K562 (cell line): ENCODE results near the gene IGIP. TPM values are rescaled to one million over a fixed set of nuclear protein-coding genes. Genes with fewer than 3 reads are reported as not detected.

Experiments used
- CEBPZ ChIP-seq: fragments of 150-350 bp; IDR thresholded peaks from 2 replicates; pipeline ENCODE4 v1.6.1; 2014; ENCODE audit warnings: low read depth, mild to moderate bottlenecking, low read length, borderline replicate concordance
- MEF2A ChIP-seq: IDR thresholded peaks from 2 replicates; pipeline ENCODE4 v1.6.1; 2011; ENCODE audit warnings: low read depth, mild to moderate bottlenecking, low read length, moderate library complexity; ENCODE audit not compliant: control insufficient read depth
- RBM25 ChIP-seq: fragments of 200-400 bp; formaldehyde crosslinking; IDR thresholded peaks from 2 replicates; pipeline ENCODE4 v1.6.1; 2018; ENCODE audit warnings: low read length, low read depth, moderate library complexity; ENCODE audit not compliant: severe bottlenecking
- ZNF444 ChIP-seq: fragments of 250-450 bp; sonication (Bioruptor Pico); IDR thresholded peaks from 2 replicates; pipeline ENCODE4 v1.4.0; 2020; ENCODE audit warnings: mild to moderate bottlenecking, moderate library complexity
- polyA plus RNA-seq, 8 experiments: library from polyadenylated mRNA; depleted of rRNA in 4 of 8; stranded (reverse) in 5 of 8; unstranded in 3 of 8; fragments of >200 nt; fragmentation: Nextera tagmentation in 2 of 8; fragmentation: Illumina TruSeq in 1 of 8; extraction: Ambion mirVana in 2 of 8; extraction: Trizol in 1 of 8; gene quantifications; 2 replicates each; pipeline versions ENCODE4 v1.2.1 to v1.2.3, GENCODE V29; 2011 to 2014; ENCODE audit warnings: inconsistent platforms in 1 of 8, missing spikeins in 1 of 8
- total RNA-seq, 7 experiments: library from RNA; depleted of rRNA in 6 of 7; stranded (reverse); fragments of >200 nt in 6 of 7; fragmentation: Illumina TruSeq in 2 of 7; extraction: Trizol in 2 of 7; gene quantifications; 2 replicates each; pipeline versions ENCODE4 v1.2.1 to v1.2.3, GENCODE V29; 2011 to 2021; ENCODE audit warnings: low replicate concordance in 1 of 7
- TF ChIP-seq, protein P1 (sequence below): fragments of 450-650 bp; formaldehyde crosslinking; conservative IDR thresholded peaks from 2 replicates; pipeline ENCODE4 v1.4.0; 2022; ENCODE audit warnings: mild to moderate bottlenecking, missing genetic modification characterization
- TF ChIP-seq, protein P2 (sequence below): fragments of 250-450 bp; sonication (Bioruptor Pico); IDR thresholded peaks from 2 replicates; pipeline ENCODE4 v1.5.1; 2021; ENCODE audit warnings: mild to moderate bottlenecking

IGIP gene
- total and polyA plus RNA-seq, 9 of the 15 experiments (the other 6 are each of a cell fraction or from before 2014, with no cell fraction given): 0.52 to 1.6 (median 1.2) TPM

GRCh38 chr5:140146523-140146842 lies 20.7 kb downstream of the IGIP start (continued):
- TF ChIP-seq, protein P1, sequence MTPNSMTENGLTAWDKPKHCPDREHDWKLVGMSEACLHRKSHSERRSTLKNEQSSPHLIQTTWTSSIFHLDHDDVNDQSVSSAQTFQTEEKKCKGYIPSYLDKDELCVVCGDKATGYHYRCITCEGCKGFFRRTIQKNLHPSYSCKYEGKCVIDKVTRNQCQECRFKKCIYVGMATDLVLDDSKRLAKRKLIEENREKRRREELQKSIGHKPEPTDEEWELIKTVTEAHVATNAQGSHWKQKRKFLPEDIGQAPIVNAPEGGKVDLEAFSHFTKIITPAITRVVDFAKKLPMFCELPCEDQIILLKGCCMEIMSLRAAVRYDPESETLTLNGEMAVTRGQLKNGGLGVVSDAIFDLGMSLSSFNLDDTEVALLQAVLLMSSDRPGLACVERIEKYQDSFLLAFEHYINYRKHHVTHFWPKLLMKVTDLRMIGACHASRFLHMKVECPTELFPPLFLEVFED (CRISPR knock-in tag): no peak
- TF ChIP-seq, protein P2, sequence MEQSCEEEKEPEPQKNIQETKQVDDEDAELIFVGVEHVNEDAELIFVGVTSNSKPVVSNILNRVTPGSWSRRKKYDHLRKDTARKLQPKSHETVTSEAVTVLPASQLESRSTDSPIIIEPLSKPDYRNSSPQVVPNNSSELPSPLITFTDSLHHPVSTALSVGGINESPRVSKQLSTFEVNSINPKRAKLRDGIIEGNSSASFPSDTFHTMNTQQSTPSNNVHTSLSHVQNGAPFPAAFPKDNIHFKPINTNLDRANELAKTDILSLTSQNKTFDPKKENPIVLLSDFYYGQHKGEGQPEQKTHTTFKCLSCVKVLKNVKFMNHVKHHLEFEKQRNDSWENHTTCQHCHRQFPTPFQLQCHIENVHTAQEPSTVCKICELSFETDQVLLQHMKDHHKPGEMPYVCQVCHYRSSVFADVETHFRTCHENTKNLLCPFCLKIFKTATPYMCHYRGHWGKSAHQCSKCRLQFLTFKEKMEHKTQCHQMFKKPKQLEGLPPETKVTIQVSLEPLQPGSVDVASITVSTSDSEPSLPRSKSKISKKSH: no peak
- no peak for TF ChIP-seq MEF2A
- TF ChIP-seq CEBPZ: no peak
- TF ChIP-seq ZNF444 (CRISPR knock-in tag): no peak
- no peak for TF ChIP-seq RBM25
